Trophoblast cell (in vitro differentiated cells and primary cell): Measurements from ENCODE around the gene GPR151.
A peak's percentile ranks its signal among the peaks of the same experiment; 100 is the strongest.
"Not testable (repeated sequence)": the region's sequence is repeated elsewhere in the genome, so short reads cannot be mapped to it uniquely, and the experiment has no call there.

Source experiments
- DNase-seq, 2 donors: peaks; one replicate each; pipeline ENCODE4 v3.0.0-alpha.2; 2016
- H2AFZ ChIP-seq: 2 replicates; pipeline ENCODE4 v1.6.1; 2013; ENCODE audit warnings: low read length, moderate library complexity, mild to moderate bottlenecking; ENCODE audit not compliant: insufficient read depth, poor library complexity
- H2AK5ac ChIP-seq: 2 replicates; pipeline ENCODE4 v1.6.1; 2013; ENCODE audit warnings: mild to moderate bottlenecking, low read length
- H2BK120ac ChIP-seq: 2 replicates; pipeline ENCODE4 v1.6.1; 2013; ENCODE audit warnings: low read length, mild to moderate bottlenecking, moderate library complexity; ENCODE audit not compliant: insufficient read depth, poor library complexity
- H2BK12ac ChIP-seq: 2 replicates; pipeline ENCODE4 v1.6.1; 2013; ENCODE audit warnings: mild to moderate bottlenecking, low read length, moderate library complexity
- H2BK5ac ChIP-seq: 2 replicates; pipeline ENCODE4 v1.6.1; 2013; ENCODE audit warnings: low read length, low read depth, moderate library complexity, mild to moderate bottlenecking; ENCODE audit not compliant: poor library complexity
- H3K14ac ChIP-seq: 2 replicates; pipeline ENCODE4 v1.6.1; 2013; ENCODE audit warnings: mild to moderate bottlenecking, low read length
- H3K18ac ChIP-seq: 2 replicates; pipeline ENCODE4 v1.6.1; 2013; ENCODE audit warnings: mild to moderate bottlenecking, low read length
- H3K23ac ChIP-seq: 2 replicates; pipeline ENCODE4 v1.6.1; 2013; ENCODE audit warnings: low read length
- H3K27ac ChIP-seq: 2 replicates; pipeline ENCODE4 v1.5.1; 2013; ENCODE audit warnings: low read depth, mild to moderate bottlenecking, inconsistent platforms, low read length, moderate library complexity
- H3K27me3 ChIP-seq: 2 replicates; pipeline ENCODE4 v1.6.1; 2013; ENCODE audit warnings: inconsistent platforms, mild to moderate bottlenecking, low read length, moderate library complexity; ENCODE audit not compliant: insufficient read depth
- H3K36me3 ChIP-seq, 2 experiments: 1 replicate in 1 of 2; 2 replicates in 1 of 2; pipeline ENCODE4 v1.6.1; 2013; ENCODE audit warnings: low read length in 2 of 2, mild to moderate bottlenecking in 2 of 2, moderate library complexity in 1 of 2; ENCODE audit not compliant: insufficient read depth in 2 of 2, control insufficient read depth in 1 of 2
- H3K4ac ChIP-seq: 2 replicates; pipeline ENCODE4 v1.6.1; 2013; ENCODE audit warnings: low read depth, mild to moderate bottlenecking, low read length, moderate library complexity
- H3K4me1 ChIP-seq, 2 experiments: 1 replicate in 1 of 2; 2 replicates in 1 of 2; pipeline ENCODE4 v1.6.1; 2013; ENCODE audit warnings: low read length in 2 of 2, mild to moderate bottlenecking in 2 of 2, moderate library complexity in 1 of 2; ENCODE audit not compliant: insufficient read depth in 2 of 2, control insufficient read depth in 1 of 2
- H3K4me2 ChIP-seq: 2 replicates; pipeline ENCODE4 v1.6.1; 2013; ENCODE audit warnings: inconsistent platforms, mild to moderate bottlenecking, low read length, moderate library complexity
- H3K4me3 ChIP-seq: 2 replicates; pipeline ENCODE4 v1.5.1; 2013; ENCODE audit warnings: mild to moderate bottlenecking, low read depth, low read length, inconsistent platforms
- H3K79me1 ChIP-seq: one replicate; pipeline ENCODE4 v1.6.1; 2013; ENCODE audit warnings: low read length
- H3K79me2 ChIP-seq: 2 replicates; pipeline ENCODE4 v1.6.1; 2013; ENCODE audit warnings: low read length, mild to moderate bottlenecking; ENCODE audit not compliant: control insufficient read depth, insufficient read depth, poor library complexity
- H3K9ac ChIP-seq: 2 replicates; pipeline ENCODE4 v1.6.1; 2013; ENCODE audit warnings: mild to moderate bottlenecking, low read length
- H3K9me3 ChIP-seq: 2 replicates; pipeline ENCODE4 v1.6.1; 2013; ENCODE audit warnings: low read depth, mild to moderate bottlenecking, control low read depth, inconsistent platforms, low read length; ENCODE audit not compliant: insufficient read depth
- H4K12ac ChIP-seq: 2 replicates; pipeline ENCODE4 v1.6.1; 2013; ENCODE audit warnings: low read depth, mild to moderate bottlenecking, low read length, moderate library complexity
- H4K8ac ChIP-seq: 2 replicates; pipeline ENCODE4 v1.6.1; 2013; ENCODE audit warnings: low read depth, mild to moderate bottlenecking, low read length, moderate library complexity
- H4K91ac ChIP-seq: one replicate; pipeline ENCODE4 v1.6.1; 2013; ENCODE audit warnings: low read depth, mild to moderate bottlenecking, low read length, moderate library complexity
- WGBS: extraction: QIAGEN DNeasy Blood & Tissue Kit; methylation state at CpG from one replicate; pipeline ENCODE4 v1.1.7; 2013; ENCODE audit warnings: missing lambda C conversion rate; ENCODE audit not compliant: insufficient read length, insufficient coverage; ENCODE audit errors: extremely low coverage; 5-methylcytosine and 5-hydroxymethylcytosine counted together

Gene GPR151

GRCh38 chr5:146560205-146560812 is 44.3 kb upstream of the GPR151 start:
- Histone ChIP-seq H3K27ac (peak overlapping the region; percentile 48), H2AK5ac (no peak overlapping the region), H3K18ac (no peak overlapping the region), H3K4me2 (peak overlapping the region; percentile 17), H3K9me3 (peaks cover 6% of the 10 kb centered on the region), H3K4ac (no peak overlapping the region), H2AFZ (no peak overlapping the region), H3K79me1 (peaks cover 7% of the 10 kb centered on the region), H3K4me1 (peaks cover 5 to 10% of the 10 kb centered on the region in 2 experiments), H3K23ac (no peak overlapping the region), H3K36me3 (no peaks in the 10 kb centered on the region), H3K27me3 (no peaks in the 10 kb centered on the region), H3K14ac (no peak overlapping the region), H4K8ac (no peak overlapping the region), H3K79me2 (no peaks in the 10 kb centered on the region), H2BK12ac (peak overlapping the region; percentile 54), H4K12ac (no peak overlapping the region), H2BK5ac (peak overlapping the region; percentile 33), H3K4me3 (no peak overlapping the region), H3K9ac (no peak overlapping the region), H2BK120ac (peak overlapping the region; percentile 47), H4K91ac (no peak overlapping the region)
- peak in 1 of 2 donors; percentile 69 for DNase-seq
- no CpG with 5 or more reads among the region's 3 CpGs for WGBS

- H2AK5ac ChIP-seq, H2AFZ ChIP-seq, H3K9me3 ChIP-seq, H3K79me2 ChIP-seq, H3K14ac ChIP-seq, H3K27me3 ChIP-seq, DNase-seq, H3K23ac ChIP-seq, H3K9ac ChIP-seq, H3K4me1 ChIP-seq, H4K12ac ChIP-seq, H2BK12ac ChIP-seq, H3K4me2 ChIP-seq, H3K18ac ChIP-seq, H3K4me3 ChIP-seq, H3K4ac ChIP-seq, H4K91ac ChIP-seq, H3K36me3 ChIP-seq, H3K79me1 ChIP-seq, H3K27ac ChIP-seq, H2BK5ac ChIP-seq, H2BK120ac ChIP-seq, H4K8ac ChIP-seq: not testable (repeated sequence)
- WGBS = no CpG with 5 or more reads among the region's 4 CpGs
These were observed 40.9 kb upstream of the GPR151 start for GRCh38 chr5:146556884-146557283.

DNA sequence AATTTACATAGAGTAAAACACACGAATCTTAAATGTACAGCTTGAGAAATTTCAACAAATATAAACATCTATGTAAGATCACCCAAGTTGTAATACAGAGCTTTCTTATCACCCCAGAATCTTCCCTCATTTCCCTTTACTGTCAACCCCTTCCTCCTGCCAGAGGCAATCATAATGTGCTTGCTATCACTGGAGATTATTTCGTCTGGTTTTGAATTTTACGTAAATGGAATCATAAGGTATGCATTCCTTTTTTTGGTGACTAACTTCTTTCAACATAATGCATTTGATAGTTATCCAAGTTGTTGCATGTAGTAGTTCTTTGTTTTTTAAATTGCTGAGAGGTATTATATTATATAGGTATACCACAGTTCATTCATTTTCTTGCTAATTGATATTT is 37.5 kb upstream of the GPR151 start:
- H2AFZ ChIP-seq = no peak overlapping the region
- no peaks in the 10 kb centered on the region for H3K4me1 ChIP-seq
- H3K27ac ChIP-seq = no peak overlapping the region
- no peak overlapping the region for H2BK120ac ChIP-seq
- peak; percentile 13 to 77 for DNase-seq
- H3K23ac ChIP-seq = no peak overlapping the region
- H3K4me2 ChIP-seq = no peak overlapping the region
- no CpG with 5 or more reads among the region's 3 CpGs for WGBS
- no peaks in the 10 kb centered on the region for H3K79me1 ChIP-seq
- H3K79me2 ChIP-seq = no peaks in the 10 kb centered on the region
- H3K4ac ChIP-seq = no peak overlapping the region
- no peak overlapping the region for H2BK12ac ChIP-seq
- no peak overlapping the region for H3K14ac ChIP-seq
- no peak overlapping the region for H4K12ac ChIP-seq
- H3K18ac ChIP-seq = no peak overlapping the region
- H3K9me3 ChIP-seq = peaks cover 3% of the 10 kb centered on the region
- no peak overlapping the region for H3K4me3 ChIP-seq
- H2BK5ac ChIP-seq = no peak overlapping the region
- no peaks in the 10 kb centered on the region for H3K36me3 ChIP-seq
- no peak overlapping the region for H4K91ac ChIP-seq
- H3K27me3 ChIP-seq = no peaks in the 10 kb centered on the region
- no peak overlapping the region for H2AK5ac ChIP-seq
- no peak overlapping the region for H3K9ac ChIP-seq
- no peak overlapping the region for H4K8ac ChIP-seq

DNA sequence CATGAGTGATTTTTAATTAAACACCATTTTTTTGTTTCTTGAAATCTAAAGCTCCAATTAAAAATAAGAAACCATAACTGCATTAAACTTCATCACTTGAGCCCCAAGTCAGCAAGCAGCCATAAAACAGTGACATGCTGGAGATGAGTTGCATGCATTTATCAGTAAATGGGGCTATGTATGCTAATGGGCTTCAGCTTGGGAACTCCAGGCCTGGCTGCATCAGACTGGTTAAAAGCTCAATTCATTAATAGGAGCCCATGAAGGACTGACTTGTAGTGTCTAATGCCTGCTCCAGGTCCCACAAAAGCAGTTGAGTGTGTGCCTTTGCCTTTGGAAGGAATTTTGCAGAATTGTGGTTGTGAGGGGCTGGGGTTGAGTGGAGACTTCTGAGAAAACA is 33.6 kb upstream of the GPR151 start:
- Histone ChIP-seq H2BK120ac (no peak overlapping the region), H3K23ac (no peak overlapping the region), H3K79me1 (no peaks in the 10 kb centered on the region), H3K4me1 (no peaks in the 10 kb centered on the region), H2AK5ac (no peak overlapping the region), H2BK5ac (no peak overlapping the region), H3K9ac (no peak overlapping the region), H3K14ac (no peak overlapping the region), H4K8ac (no peak overlapping the region), H3K4ac (no peak overlapping the region), H2BK12ac (no peak overlapping the region), H3K36me3 (no peaks in the 10 kb centered on the region), H3K27me3 (no peaks in the 10 kb centered on the region), H3K18ac (no peak overlapping the region), H3K79me2 (no peaks in the 10 kb centered on the region), H2AFZ (no peak overlapping the region), H4K91ac (no peak overlapping the region), H3K9me3 (peaks cover 2% of the 10 kb centered on the region), H4K12ac (no peak overlapping the region), H3K4me3 (no peak overlapping the region), H3K4me2 (no peak overlapping the region), H3K27ac (no peak overlapping the region)
- DNase-seq = no peak
